Cerebellar cortex (tissue), 1 donor: Measurements from ENCODE around the gene PDCD2L.
"Not testable (repeated sequence)": the region's sequence is repeated elsewhere in the genome, so short reads cannot be mapped to it uniquely, and the experiment has no call there.

ENCODE experiments used
- DNase-seq: peaks from one replicate; pipeline ENCODE4 v3.0.0-alpha.2; 2015; ENCODE audit warnings: low spot score

The PDCD2L gene

GRCh38 chr19:34404109-34404909 is at the start of gene PDCD2L:
Gene PDCD2L, plus strand, starts transcription at chr19:34404399. Its CDS starts 32 bp downstream, at chr19:34404431.
- DNase-seq = peak; percentile 92

- no peak for DNase-seq
Measured at GRCh38 chr19:34355201-34355600, 49.0 kb upstream of the PDCD2L start.

GRCh38 chr19:34356875-34357274 is 47.3 kb upstream of the PDCD2L start:
- DNase-seq = no peak

- no peak for DNase-seq
Measured at GRCh38 chr19:34357431-34357830, 46.8 kb upstream of the PDCD2L start.

GRCh38 chr19:34359140-34359953 is 44.9 kb upstream of the PDCD2L start:
- peak; percentile 96 for DNase-seq

GRCh38 chr19:34359954-34360315 is 44.3 kb upstream of the PDCD2L start:
- no peak for DNase-seq

- no peak for DNase-seq
Measured at GRCh38 chr19:34360354-34360909, 43.8 kb upstream of the PDCD2L start.

GRCh38 chr19:34362679-34363069 is 41.5 kb upstream of the PDCD2L start:
- DNase-seq = no peak

GRCh38 chr19:34363094-34363493 is 41.1 kb upstream of the PDCD2L start:
- DNase-seq = no peak

- no peak for DNase-seq
Measured at GRCh38 chr19:34363930-34364329, 40.3 kb upstream of the PDCD2L start.

- no peak for DNase-seq
Measured at GRCh38 chr19:34364462-34364829, 39.8 kb upstream of the PDCD2L start.

GRCh38 chr19:34364830-34365462 is 39.3 kb upstream of the PDCD2L start, which contains the start of gene GPI:
Gene GPI, plus strand, starts transcription at chr19:34365196. Its CDS starts 71 bp downstream, at chr19:34365267.
- DNase-seq = peak; percentile 59

- peak; percentile 51 for DNase-seq
Measured at GRCh38 chr19:34365463-34366401, 38.5 kb upstream of the PDCD2L start.

GRCh38 chr19:34366738-34367623 is 37.2 kb upstream of the PDCD2L start:
- no peak for DNase-seq

GRCh38 chr19:34367624-34367957 is 36.6 kb upstream of the PDCD2L start:
- DNase-seq = no peak

GRCh38 chr19:34368338-34368737 is 35.9 kb upstream of the PDCD2L start:
- no peak for DNase-seq

- not testable (repeated sequence) for DNase-seq
Measured at GRCh38 chr19:34369166-34369565, 35.0 kb upstream of the PDCD2L start.

- no peak for DNase-seq
Measured at GRCh38 chr19:34370117-34370516, 34.1 kb upstream of the PDCD2L start.

GRCh38 chr19:34370983-34371382 is 33.2 kb upstream of the PDCD2L start:
- DNase-seq = no peak

GRCh38 chr19:34373601-34374288 is 30.5 kb upstream of the PDCD2L start:
- DNase-seq = no peak
